Adrenal gland (tissue), 5 donors: ENCODE data around the gene SEMA4C.

ENCODE experiments used
- CTCF ChIP-seq, 6 experiments: fragments of 450-650 bp in 4 of 6; fragments of 200-600 bp in 2 of 6; sonication (generic) in 1 of 6; IDR thresholded peaks; 1 replicate in 5 of 6; 2 replicates in 1 of 6; pipeline versions ENCODE4 v1.5.1 to v1.8.0; 2016 to 2021; ENCODE audit warnings: antibody characterized with exemption in 6 of 6, mild to moderate bottlenecking in 2 of 6, moderate library complexity in 1 of 6
- POLR2A ChIP-seq, 2 donors: fragments of 450-650 bp; IDR thresholded peaks; one replicate each; pipeline ENCODE4 v1.6.1; 2017; ENCODE audit warnings: antibody characterized with exemption in 2 of 2, mild to moderate bottlenecking in 2 of 2, moderate library complexity in 1 of 2
- donor health status: DM: no; HTN: no; CAD: no.

- no peak for TF ChIP-seq CTCF (IDR thresholded peaks at IDR 0.05)
- no peak for TF ChIP-seq POLR2A (IDR thresholded peaks at IDR 0.05)
Observed at GRCh38 chr2:96844405-96844808, 25.5 kb downstream of the SEMA4C start.
